K562 (cell line): ENCODE measurements around the gene OR9A2. TPM values are rescaled to one million over a fixed set of nuclear protein-coding genes. Genes with fewer than 3 reads are reported as not detected.

Experiments
- ATAC-seq: fragments of 200-7000 bp; cut with Tn5 transposase; 3 replicates; pipeline ENCODE4 v1.9.1; 2020; ENCODE audit warnings: moderate library complexity
- BruUV-seq: library from RNA; stranded (reverse); fragments of 400-500 nt; replicated peaks from 2 replicates; lab custom pipeline; 2021; lab: Mats Ljungman, UMichigan
- CTCF ChIA-PET: fragments of 300-600 bp; formaldehyde crosslinking; extraction: SDS; loops from one replicate; lab custom pipeline; 2021; ENCODE audit warnings: low intra/inter-chr PET ratio; lab: Yijun Ruan, JAX
- POLR2A ChIA-PET: fragments of 300-600, 350-650 bp; sonication (Branson Sonifier 250); formaldehyde crosslinking; extraction: SDS; loops from one replicate; lab custom pipeline; 2021; ENCODE audit warnings: antibody characterized with exemption, inconsistent platforms; lab: Yijun Ruan, JAX
- DNase-seq, 4 experiments: peaks; one replicate each; pipeline versions ENCODE4 v3.0.0 to v3.0.0-alpha.2; 2011 to 2018; ENCODE audit warnings: low spot score in 3 of 4, mixed read lengths in 3 of 4; ENCODE audit errors: extremely low read depth in 1 of 4
- FAIRE-seq: peaks from 2 replicates; lab custom pipeline; 2011; peaks lifted over from hg19 to GRCh38; lab: Jason Lieb, UNC
- H2AFZ ChIP-seq: 2 replicates; pipeline ENCODE4 v1.6.0; 2011; ENCODE audit warnings: low read depth, low read length, control low read depth, inconsistent platforms
- H3K27ac ChIP-seq: fragments of 200-600 bp; 3 replicates; pipeline ENCODE4 v1.8.0; 2011; ENCODE audit warnings: low read depth, mild to moderate bottlenecking, control low read depth, inconsistent platforms, low read length, moderate library complexity, mixed read lengths; ENCODE audit errors: extremely low read depth
- H3K27me3 ChIP-seq, 2 experiments: fragments of 300-600 bp in 1 of 2; 2 replicates in 1 of 2; 3 replicates in 1 of 2; pipeline versions ENCODE4 v1.6.0 to v1.8.0; 2011; ENCODE audit warnings: inconsistent platforms in 2 of 2, low read length in 2 of 2, mild to moderate bottlenecking in 1 of 2, mixed read lengths in 1 of 2, moderate library complexity in 1 of 2; ENCODE audit not compliant: control insufficient read depth in 2 of 2, insufficient read depth in 2 of 2
- H3K36me3 ChIP-seq: fragments of 300-600 bp; 3 replicates; pipeline ENCODE4 v1.8.0; 2011; ENCODE audit warnings: mild to moderate bottlenecking, low read length, inconsistent platforms; ENCODE audit not compliant: control insufficient read depth, insufficient read depth
- H3K4me1 ChIP-seq, 2 experiments: fragments of 200-600 bp in 1 of 2; replicated peaks in 1 of 2; 2 replicates in 1 of 2; 3 replicates in 1 of 2; pipeline versions ENCODE4 v1.5.1 to v1.8.0; 2011; ENCODE audit warnings: inconsistent platforms in 2 of 2, low read length in 2 of 2, mild to moderate bottlenecking in 1 of 2, mixed read lengths in 1 of 2, moderate library complexity in 1 of 2; ENCODE audit not compliant: control insufficient read depth in 2 of 2, insufficient read depth in 2 of 2
- H3K4me2 ChIP-seq: 2 replicates; pipeline ENCODE4 v1.6.1; 2011; ENCODE audit warnings: low read length, control low read depth, inconsistent platforms, mixed read lengths; ENCODE audit not compliant: insufficient read depth
- H3K4me3 ChIP-seq: fragments of 200-600 bp; sonication (generic), shearing (Covaris generic); 2 replicates; pipeline ENCODE4 v1.5.1; 2016; ENCODE audit warnings: control low read depth, inconsistent platforms
- H3K79me2 ChIP-seq: fragments of 200-600 bp; 3 replicates; pipeline ENCODE4 v1.8.0; 2011; ENCODE audit warnings: low read length, inconsistent platforms; ENCODE audit not compliant: control insufficient read depth, insufficient read depth
- H3K9ac ChIP-seq, 2 experiments: 2 replicates each; pipeline versions ENCODE4 v1.6.0 to v1.6.1; 2011; ENCODE audit warnings: low read depth in 2 of 2, low read length in 2 of 2, control low read depth in 1 of 2, inconsistent platforms in 1 of 2, mild to moderate bottlenecking in 1 of 2, mixed read lengths in 1 of 2; ENCODE audit not compliant: insufficient read depth in 1 of 2
- H3K9me1 ChIP-seq: one replicate; pipeline ENCODE4 v1.6.0; 2011; ENCODE audit warnings: inconsistent platforms, mild to moderate bottlenecking, low read length, moderate library complexity; ENCODE audit not compliant: control insufficient read depth, insufficient read depth
- H3K9me3 ChIP-seq: replicated peaks from 2 replicates; pipeline ENCODE4 v1.5.1; 2011; ENCODE audit warnings: low read depth, low read length, inconsistent platforms; ENCODE audit not compliant: control insufficient read depth, insufficient read depth
- H4K20me1 ChIP-seq: replicated peaks from 2 replicates; pipeline ENCODE4 v1.6.1; 2011; ENCODE audit warnings: low read length, inconsistent platforms, mixed read lengths; ENCODE audit not compliant: control insufficient read depth, insufficient read depth
- BRF1 ChIP-seq: IDR thresholded peaks from 3 replicates; pipeline ENCODE4 v1.6.1; 2011; ENCODE audit warnings: borderline replicate concordance, mild to moderate bottlenecking; ENCODE audit not compliant: insufficient read length; ENCODE audit errors: extremely low read depth
- BRF2 ChIP-seq: IDR thresholded peaks from 3 replicates; pipeline ENCODE4 v1.6.1; 2011; ENCODE audit warnings: borderline replicate concordance, mild to moderate bottlenecking; ENCODE audit not compliant: insufficient read length, insufficient read depth
- CREM ChIP-seq: IDR thresholded peaks from 2 replicates; pipeline ENCODE4 v1.6.1; 2014; ENCODE audit warnings: antibody characterized with exemption, low read depth
- EZH2 ChIP-seq: IDR thresholded peaks from 2 replicates; pipeline ENCODE4 v1.6.1; 2012; ENCODE audit warnings: low read depth, mild to moderate bottlenecking, inconsistent platforms, low read length, borderline replicate concordance
- FOXP4 ChIP-seq: sonication (generic); formaldehyde crosslinking; IDR thresholded peaks from 2 replicates; pipeline ENCODE4 v1.8.0; 2022; ENCODE audit warnings: mild to moderate bottlenecking, missing genetic modification reagents, borderline replicate concordance
- GATAD2A ChIP-seq: fragments of 450-650 bp; IDR thresholded peaks from 2 replicates; pipeline ENCODE4 v1.6.1; 2017
- HDAC1 ChIP-seq, 2 experiments: fragments of 450-650 bp; IDR thresholded peaks; 2 replicates each; pipeline ENCODE4 v1.6.1; 2016 to 2017; ENCODE audit warnings: inconsistent platforms in 1 of 2, mild to moderate bottlenecking in 1 of 2, moderate library complexity in 1 of 2
- MTA2 ChIP-seq: fragments of 450-650 bp; IDR thresholded peaks from 2 replicates; pipeline ENCODE4 v1.6.1; 2016; ENCODE audit warnings: low read depth
- PHF21A ChIP-seq: fragments of 450-650 bp; IDR thresholded peaks from 2 replicates; pipeline ENCODE4 v1.6.1; 2017; ENCODE audit warnings: low read depth, borderline replicate concordance
- POLR2AphosphoS5 ChIP-seq: IDR thresholded peaks from 2 replicates; pipeline ENCODE4 v1.6.1; 2011; ENCODE audit warnings: mild to moderate bottlenecking, low read depth, low read length, moderate library complexity; ENCODE audit not compliant: control insufficient read depth, insufficient read depth
- TAL1 ChIP-seq: fragments of 450-650 bp; IDR thresholded peaks from 2 replicates; pipeline ENCODE4 v1.6.1; 2016; ENCODE audit warnings: mild to moderate bottlenecking
- ZNF124 ChIP-seq: sonication (generic); formaldehyde crosslinking; IDR thresholded peaks from 2 replicates; pipeline ENCODE4 v1.8.1; 2022; ENCODE audit warnings: missing genetic modification reagents
- ZNF316 ChIP-seq: fragments of 450-650 bp; IDR thresholded peaks from 2 replicates; pipeline ENCODE4 v1.6.1; 2016
- ZNF347 ChIP-seq: fragments of 450-650 bp; formaldehyde crosslinking; IDR thresholded peaks from 2 replicates; pipeline ENCODE4 v1.4.0; 2020; ENCODE audit warnings: low read depth, mild to moderate bottlenecking, moderate library complexity
- WGBS: fragments of 100-300 bp; shearing (Covaris generic); methylation state at CpG from one replicate; pipeline ENCODE4 v1.1.6; 2016; ENCODE audit warnings: low coverage, mixed read lengths; ENCODE audit not compliant: insufficient coverage; ENCODE audit errors: missing lambda C conversion rate; 5-methylcytosine and 5-hydroxymethylcytosine counted together
- in situ Hi-C: fragments of 300-500 bp; cut with MboI; formaldehyde crosslinking; loops from 4 replicates; pipeline ENCODE4 v1.15.0; 2018; ENCODE audit warnings: inconsistent platforms, mixed read lengths
- intact Hi-C: fragments of 100-400 bp; cut with micrococcal nuclease; formaldehyde crosslinking; loops from 2 replicates; pipeline ENCODE4 v1.14.2; 2022
- polyA plus RNA-seq, 8 experiments: library from polyadenylated mRNA; depleted of rRNA in 4 of 8; stranded (reverse) in 5 of 8; unstranded in 3 of 8; fragments of >200 nt; fragmentation: Nextera tagmentation in 2 of 8; fragmentation: Illumina TruSeq in 1 of 8; extraction: Ambion mirVana in 2 of 8; extraction: Trizol in 1 of 8; gene quantifications; 2 replicates each; pipeline versions ENCODE4 v1.2.1 to v1.2.3, GENCODE V29; 2011 to 2014; ENCODE audit warnings: inconsistent platforms in 1 of 8, missing spikeins in 1 of 8
- total RNA-seq, 7 experiments: library from RNA; depleted of rRNA in 6 of 7; stranded (reverse); fragments of >200 nt in 6 of 7; fragmentation: Illumina TruSeq in 2 of 7; extraction: Trizol in 2 of 7; gene quantifications; 2 replicates each; pipeline versions ENCODE4 v1.2.1 to v1.2.3, GENCODE V29; 2011 to 2021; ENCODE audit warnings: low replicate concordance in 1 of 7
- TF ChIP-seq, protein P1 (sequence below): sonication (generic); formaldehyde crosslinking; IDR thresholded peaks from 2 replicates; pipeline ENCODE4 v1.8.0; 2022; ENCODE audit warnings: mild to moderate bottlenecking, low read depth, missing genetic modification reagents

Gene OR9A2
- total and polyA plus RNA-seq, 9 of the 15 experiments (the other 6 are each of a cell fraction or from before 2014, with no cell fraction given), result not detected

- ChIA-PET POLR2A (no interaction called here), CTCF (no interaction called here)
- DNase-seq (no peak), FAIRE-seq (no peak), ATAC-seq (no peak)
- H3K4me3 ChIP-seq, result no peak overlapping the region
- 2% methylated on average over 2 of the region's 2 CpGs for WGBS
- H3K4me2 ChIP-seq, result no peak overlapping the region
- no peaks in the 10 kb centered on the region for H3K4me1 ChIP-seq
- H2AFZ ChIP-seq, result no peak overlapping the region
- BruUV-seq, result no TSS peak
- no peak for TF ChIP-seq ZNF316
- TF ChIP-seq BRF1, result no peak
- TF ChIP-seq ZNF124 (CRISPR knock-in tag), result no peak
- no peak for TF ChIP-seq MTA2
- TF ChIP-seq PHF21A, result no peak
- no peak for TF ChIP-seq ZNF347 (CRISPR knock-in tag)
- no peak for TF ChIP-seq POLR2AphosphoS5
- no peak for TF ChIP-seq EZH2
- TF ChIP-seq, protein P1, sequence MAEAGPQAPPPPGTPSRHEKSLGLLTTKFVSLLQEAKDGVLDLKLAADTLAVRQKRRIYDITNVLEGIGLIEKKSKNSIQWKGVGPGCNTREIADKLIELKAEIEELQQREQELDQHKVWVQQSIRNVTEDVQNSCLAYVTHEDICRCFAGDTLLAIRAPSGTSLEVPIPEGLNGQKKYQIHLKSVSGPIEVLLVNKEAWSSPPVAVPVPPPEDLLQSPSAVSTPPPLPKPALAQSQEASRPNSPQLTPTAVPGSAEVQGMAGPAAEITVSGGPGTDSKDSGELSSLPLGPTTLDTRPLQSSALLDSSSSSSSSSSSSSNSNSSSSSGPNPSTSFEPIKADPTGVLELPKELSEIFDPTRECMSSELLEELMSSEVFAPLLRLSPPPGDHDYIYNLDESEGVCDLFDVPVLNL, result no peak
- TF ChIP-seq HDAC1 (IDR thresholded peaks at IDR 0.05), result no peak
- TF ChIP-seq FOXP4 (CRISPR knock-in tag), result no peak
- no peak for TF ChIP-seq TAL1
- no peak for TF ChIP-seq GATAD2A
- no peak for TF ChIP-seq BRF2
- TF ChIP-seq CREM, result no peak
- no peaks in the 10 kb centered on the region for H4K20me1 ChIP-seq
- H3K9me1 ChIP-seq, result no peaks in the 10 kb centered on the region
- in situ Hi-C loops (no loop called here), intact Hi-C loops (no loop called here)
- no peak overlapping the region for H3K9ac ChIP-seq
- no peaks in the 10 kb centered on the region for H3K36me3 ChIP-seq
- peaks cover 6 to 7% of the 10 kb centered on the region in 2 experiments; a peak in 4 of 5 replicates for H3K27me3 ChIP-seq
- H3K79me2 ChIP-seq, result no peaks in the 10 kb centered on the region
- no peak overlapping the region for H3K27ac ChIP-seq
- no peaks in the 10 kb centered on the region for H3K9me3 ChIP-seq
These were observed 16.5 kb upstream of the OR9A2 start for GRCh38 chr7:143043391-143043790.
